GM12891 (cell line): ENCODE measurements around the gene ZNF83.

Source experiments
- PAX5 ChIP-seq: IDR thresholded peaks from 2 replicates; pipeline ENCODE4 v1.6.1; 2011; ENCODE audit warnings: low read length, moderate library complexity, mild to moderate bottlenecking; ENCODE audit not compliant: insufficient read depth, severe bottlenecking
- POLR2A ChIP-seq: IDR thresholded peaks from 2 replicates; pipeline ENCODE4 v1.6.1; 2011; ENCODE audit warnings: low read depth, low read length, control low read depth
- POLR2AphosphoS5 ChIP-seq: IDR thresholded peaks from 2 replicates; pipeline ENCODE4 v1.6.1; 2011; ENCODE audit warnings: low read depth, low read length, control low read depth
- POU2F2 ChIP-seq: IDR thresholded peaks from 2 replicates; pipeline ENCODE4 v1.6.1; 2011; ENCODE audit warnings: low read depth, mild to moderate bottlenecking, control low read depth, low read length, moderate library complexity
- SPI1 ChIP-seq: IDR thresholded peaks from 2 replicates; pipeline ENCODE4 v1.6.1; 2011; ENCODE audit warnings: low read depth, low read length, control low read depth
- TAF1 ChIP-seq: IDR thresholded peaks from 2 replicates; pipeline ENCODE4 v1.6.1; 2011; ENCODE audit warnings: low read depth, low read length, control low read depth

- TF ChIP-seq POLR2A (no peak), SPI1 (no peak), POU2F2 (no peak), POLR2AphosphoS5 (no peak), TAF1 (no peak), PAX5 (no peak)
Measured at GRCh38 chr19:52566588-52566987, 71.6 kb downstream of the ZNF83 start.
